HepG2 (cell line): Measurements from ENCODE around the gene N4BP2L1. TPM values are rescaled to one million over a fixed set of nuclear protein-coding genes. Genes with fewer than 3 reads are reported as not detected.
A peak's percentile ranks its signal among the peaks of the same experiment; 100 is the strongest.

Experiments used
- ATAC-seq: fragments of 200-7000 bp; cut with Tn5 transposase; 3 replicates; pipeline ENCODE4 v1.9.1; 2020; ENCODE audit warnings: mild to moderate bottlenecking, moderate library complexity
- BruUV-seq: library from RNA; stranded (reverse); fragments of 400-500 nt; replicated peaks from 2 replicates; lab custom pipeline; 2021; lab: Mats Ljungman, UMichigan
- CTCF ChIA-PET: fragments of 300-600 bp; formaldehyde crosslinking; extraction: SDS; loops from one replicate; lab custom pipeline; 2021; ENCODE audit warnings: low total read pairs, inconsistent platforms, low intra/inter-chr PET ratio; lab: Yijun Ruan, JAX
- POLR2A ChIA-PET: fragments of 350-600 bp; sonication (Branson Sonifier 250); formaldehyde crosslinking; loops from one replicate; lab custom pipeline; 2020; ENCODE audit warnings: antibody characterized with exemption, inconsistent platforms; lab: Yijun Ruan, JAX
- DNase-seq: peaks from one replicate; pipeline ENCODE4 v3.0.0-alpha.2; 2015; ENCODE audit warnings: low spot score
- FAIRE-seq: peaks from 3 replicates; lab custom pipeline; 2011; peaks lifted over from hg19 to GRCh38; lab: Jason Lieb, UNC
- H2AFZ ChIP-seq: one replicate; pipeline ENCODE4 v1.6.1; 2011; ENCODE audit warnings: low read length, inconsistent platforms
- H3K27ac ChIP-seq: fragments of 300-600 bp; 3 replicates; pipeline ENCODE4 v1.8.0; 2011; ENCODE audit warnings: mixed run types, mild to moderate bottlenecking, mixed read lengths, low read length, inconsistent platforms; ENCODE audit not compliant: insufficient read depth; ENCODE audit errors: extremely low read length
- H3K27me3 ChIP-seq, 2 experiments: fragments of 200-600 bp in 1 of 2; 2 replicates in 1 of 2; 3 replicates in 1 of 2; pipeline versions ENCODE4 v1.6.0 to v1.8.0; 2011; ENCODE audit warnings: low read length in 2 of 2, mild to moderate bottlenecking in 2 of 2, moderate library complexity in 2 of 2, inconsistent platforms in 1 of 2; ENCODE audit not compliant: insufficient read depth in 2 of 2, control insufficient read depth in 1 of 2
- H3K36me3 ChIP-seq, 2 experiments: fragments of 200-600 bp in 1 of 2; replicated peaks in 1 of 2; 2 replicates in 1 of 2; 3 replicates in 1 of 2; pipeline versions ENCODE4 v1.5.1 to v1.8.0; 2011; ENCODE audit warnings: low read length in 2 of 2, inconsistent platforms in 1 of 2; ENCODE audit not compliant: insufficient read depth in 2 of 2, control insufficient read depth in 1 of 2
- H3K4me1 ChIP-seq: 2 replicates; pipeline ENCODE4 v1.5.1; 2012; ENCODE audit warnings: low read length, inconsistent platforms; ENCODE audit not compliant: insufficient read depth
- H3K4me2 ChIP-seq: 2 replicates; pipeline ENCODE4 v1.6.0; 2011; ENCODE audit warnings: low read depth, low read length, inconsistent platforms
- H3K4me3 ChIP-seq, 3 experiments: fragments of 200-600 bp in 1 of 3; sonication (generic), shearing (Covaris generic) in 1 of 3; replicated peaks in 1 of 3; 2 replicates each; pipeline ENCODE4 v1.5.1; 2011 to 2016; ENCODE audit warnings: low read length in 3 of 3, inconsistent platforms in 2 of 3, low read depth in 2 of 3, mild to moderate bottlenecking in 2 of 3, control low read depth in 1 of 3, mixed read lengths in 1 of 3; ENCODE audit not compliant: insufficient read depth in 1 of 3
- H3K79me2 ChIP-seq: one replicate; pipeline ENCODE4 v1.6.1; 2011; ENCODE audit warnings: low read length, inconsistent platforms; ENCODE audit not compliant: insufficient read depth
- H3K9ac ChIP-seq: 2 replicates; pipeline ENCODE4 v1.6.0; 2011; ENCODE audit warnings: mild to moderate bottlenecking, low read depth, low read length, inconsistent platforms; ENCODE audit not compliant: insufficient read depth
- H3K9me3 ChIP-seq: 2 replicates; pipeline ENCODE4 v1.5.1; 2012; ENCODE audit warnings: mild to moderate bottlenecking, low read length
- H4K20me1 ChIP-seq: 2 replicates; pipeline ENCODE4 v1.6.0; 2011; ENCODE audit warnings: inconsistent platforms, mild to moderate bottlenecking, low read length, moderate library complexity; ENCODE audit not compliant: insufficient read depth
- ARID4A ChIP-seq: sonication (generic); formaldehyde crosslinking; IDR thresholded peaks from 2 replicates; pipeline ENCODE4 v1.5.0; 2020; ENCODE audit warnings: mild to moderate bottlenecking, missing genetic modification reagents, borderline replicate concordance
- DR1 ChIP-seq: sonication (generic); formaldehyde crosslinking; IDR thresholded peaks from 2 replicates; pipeline ENCODE4 v1.8.0; 2021; ENCODE audit warnings: mild to moderate bottlenecking, missing genetic modification reagents, inconsistent platforms
- KLF13 ChIP-seq: sonication (generic); formaldehyde crosslinking; IDR thresholded peaks from 2 replicates; pipeline ENCODE4 v1.4.0; 2020; ENCODE audit warnings: mild to moderate bottlenecking, missing genetic modification reagents
- MXI1 ChIP-seq: IDR thresholded peaks from 3 replicates; pipeline ENCODE4 v1.6.1; 2012; ENCODE audit warnings: low read depth, low read length, inconsistent platforms, borderline replicate concordance
- NFE2 ChIP-seq: sonication (generic); formaldehyde crosslinking; IDR thresholded peaks from 2 replicates; pipeline ENCODE4 v1.4.0; 2020; ENCODE audit warnings: missing genetic modification reagents
- TRIM24 ChIP-seq: sonication (generic); formaldehyde crosslinking; IDR thresholded peaks from 2 replicates; pipeline ENCODE4 v1.8.0; 2022; ENCODE audit warnings: mild to moderate bottlenecking, missing genetic modification reagents
- ZBTB21 ChIP-seq: sonication (generic); formaldehyde crosslinking; IDR thresholded peaks from 2 replicates; pipeline ENCODE4 v1.4.0; 2020; ENCODE audit warnings: missing genetic modification reagents
- ZIK1 ChIP-seq: sonication (generic); formaldehyde crosslinking; IDR thresholded peaks from 2 replicates; pipeline ENCODE4 v1.5.0; 2020; ENCODE audit warnings: mild to moderate bottlenecking, low read depth, missing genetic modification reagents, borderline replicate concordance
- ZNF776 ChIP-seq: sonication (generic); formaldehyde crosslinking; IDR thresholded peaks from 2 replicates; pipeline ENCODE4 v1.4.0; 2020; ENCODE audit warnings: mild to moderate bottlenecking, missing genetic modification reagents
- ZNF788 ChIP-seq: sonication (generic); formaldehyde crosslinking; IDR thresholded peaks from 2 replicates; pipeline ENCODE4 v1.5.0; 2020; ENCODE audit warnings: mild to moderate bottlenecking, missing genetic modification reagents, borderline replicate concordance
- WGBS: methylation state at CpG from one replicate; pipeline ENCODE4 v1.1.6; 2017; ENCODE audit warnings: low lambda C conversion rate; 5-methylcytosine and 5-hydroxymethylcytosine counted together
- in situ Hi-C: cut with HindIII; loops from 2 replicates; pipeline ENCODE4 v1.10.0; 2017; ENCODE audit warnings: low pct_unique_long_range_greater_than_20kb; ENCODE audit not compliant: extremely low pct_ligation_motif_present
- intact Hi-C: fragments of 100-400 bp; cut with micrococcal nuclease; formaldehyde crosslinking; loops from one replicate; pipeline ENCODE4 v1.10.0; 2022; ENCODE audit not compliant: unreplicated experiment
- polyA plus RNA-seq, 8 experiments: library from polyadenylated mRNA; depleted of rRNA in 3 of 8; stranded (reverse) in 7 of 8; unstranded in 1 of 8; fragments of >200 nt; fragmentation: Illumina TruSeq in 4 of 8; extraction: Trizol in 4 of 8; gene quantifications; 2 replicates each; pipeline versions ENCODE4 v1.2.1 to v1.2.3, GENCODE V29; 2011 to 2016; ENCODE audit warnings: low read depth in 4 of 8, missing spikeins in 1 of 8, mixed read lengths in 1 of 8; ENCODE audit not compliant: insufficient read depth in 1 of 8
- total RNA-seq, 5 experiments: library from RNA; depleted of rRNA; stranded (reverse); fragments of >200 nt; fragmentation: Illumina TruSeq; extraction: Trizol; gene quantifications; 2 replicates each; pipeline ENCODE4 v1.2.3, GENCODE V29; 2016; ENCODE audit warnings: low read depth in 1 of 5
- TF ChIP-seq, protein P1 (sequence below): sonication (generic); formaldehyde crosslinking; IDR thresholded peaks from 2 replicates; pipeline ENCODE4 v1.4.0; 2020; ENCODE audit warnings: mild to moderate bottlenecking, missing genetic modification reagents
- TF ChIP-seq, protein P2 (sequence below): fragments of 450-650 bp; IDR thresholded peaks from 2 replicates; pipeline ENCODE4 v1.6.1; 2017
- TF ChIP-seq, protein P3 (sequence below): sonication (generic); formaldehyde crosslinking; IDR thresholded peaks from 2 replicates; pipeline ENCODE4 v1.8.1; 2022; ENCODE audit warnings: mild to moderate bottlenecking, missing genetic modification reagents

The N4BP2L1 gene
- total and polyA plus RNA-seq, 2 of the 13 experiments (the other 11 are each of a cell fraction or from before 2014, with no cell fraction given) = 13.2 to 34.5 TPM

DNA sequence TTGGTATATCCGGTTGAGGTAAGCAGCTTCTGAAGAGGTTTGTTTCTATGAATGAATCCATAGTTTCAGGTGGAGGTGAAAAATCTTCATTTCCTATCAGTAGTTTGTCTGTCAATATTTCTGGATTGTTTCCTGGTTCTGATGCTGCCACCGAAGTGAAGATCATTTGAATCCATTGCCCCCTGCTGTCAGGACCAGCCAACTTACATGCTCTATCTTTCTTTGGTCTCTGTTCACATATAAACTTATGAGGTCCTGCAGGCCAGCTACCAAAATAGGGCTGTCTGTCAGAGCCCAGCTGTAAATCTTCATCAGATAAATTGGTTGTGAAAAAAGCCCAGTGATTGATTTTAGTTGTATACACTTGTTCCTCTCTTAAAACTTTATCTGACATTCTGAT lies 15.2 kb upstream of the N4BP2L1 start:
- no peaks in the 10 kb centered on the region for H3K27me3 ChIP-seq
- no peak overlapping the region for H3K9ac ChIP-seq
- in situ Hi-C loops = loop anchor here (25.0 kb wide), 1 partner anchor 406 kb away; the partner anchor contains the start of gene FRY
- H3K27ac ChIP-seq = no peak overlapping the region
- no peak overlapping the region for H3K4me3 ChIP-seq
- H3K36me3 ChIP-seq = no peaks in the 10 kb centered on the region
- ChIA-PET POLR2A (no interaction called here), CTCF (interaction anchor here (1.3 kb wide), 1 partner anchor 62 kb away, joined by 7 read pairs; no protein-coding TSS in a partner anchor)
- ATAC-seq (peak; percentile 71), FAIRE-seq (peak; percentile 64), DNase-seq (peak; percentile 69)
- intact Hi-C loops = loop anchor here (1.0 to 10.0 kb wide), 3 partner anchors 14 to 528 kb away; partner anchors contain the start of gene N4BP2L1
- no peaks in the 10 kb centered on the region for H4K20me1 ChIP-seq
- H2AFZ ChIP-seq = no peak overlapping the region
- H3K79me2 ChIP-seq = no peaks in the 10 kb centered on the region
- H3K4me1 ChIP-seq = peaks cover 56% of the 10 kb centered on the region
- 9% methylated on average over 2 of the region's 2 CpGs for WGBS
- no peak overlapping the region for H3K4me2 ChIP-seq
- H3K9me3 ChIP-seq = no peaks in the 10 kb centered on the region
- BruUV-seq = no TSS peak
- TF ChIP-seq MXI1 (no peak), ZBTB21 (CRISPR knock-in tag) (no peak), ZNF776 (CRISPR knock-in tag) (no peak), KLF13 (CRISPR knock-in tag) (no peak), DR1 (no peak), ARID4A (CRISPR knock-in tag) (no peak), NFE2 (no peak), ZNF788 (CRISPR knock-in tag) (no peak), TRIM24 (CRISPR knock-in tag) (no peak), ZIK1 (CRISPR knock-in tag) (no peak)
- TF ChIP-seq, protein P1, sequence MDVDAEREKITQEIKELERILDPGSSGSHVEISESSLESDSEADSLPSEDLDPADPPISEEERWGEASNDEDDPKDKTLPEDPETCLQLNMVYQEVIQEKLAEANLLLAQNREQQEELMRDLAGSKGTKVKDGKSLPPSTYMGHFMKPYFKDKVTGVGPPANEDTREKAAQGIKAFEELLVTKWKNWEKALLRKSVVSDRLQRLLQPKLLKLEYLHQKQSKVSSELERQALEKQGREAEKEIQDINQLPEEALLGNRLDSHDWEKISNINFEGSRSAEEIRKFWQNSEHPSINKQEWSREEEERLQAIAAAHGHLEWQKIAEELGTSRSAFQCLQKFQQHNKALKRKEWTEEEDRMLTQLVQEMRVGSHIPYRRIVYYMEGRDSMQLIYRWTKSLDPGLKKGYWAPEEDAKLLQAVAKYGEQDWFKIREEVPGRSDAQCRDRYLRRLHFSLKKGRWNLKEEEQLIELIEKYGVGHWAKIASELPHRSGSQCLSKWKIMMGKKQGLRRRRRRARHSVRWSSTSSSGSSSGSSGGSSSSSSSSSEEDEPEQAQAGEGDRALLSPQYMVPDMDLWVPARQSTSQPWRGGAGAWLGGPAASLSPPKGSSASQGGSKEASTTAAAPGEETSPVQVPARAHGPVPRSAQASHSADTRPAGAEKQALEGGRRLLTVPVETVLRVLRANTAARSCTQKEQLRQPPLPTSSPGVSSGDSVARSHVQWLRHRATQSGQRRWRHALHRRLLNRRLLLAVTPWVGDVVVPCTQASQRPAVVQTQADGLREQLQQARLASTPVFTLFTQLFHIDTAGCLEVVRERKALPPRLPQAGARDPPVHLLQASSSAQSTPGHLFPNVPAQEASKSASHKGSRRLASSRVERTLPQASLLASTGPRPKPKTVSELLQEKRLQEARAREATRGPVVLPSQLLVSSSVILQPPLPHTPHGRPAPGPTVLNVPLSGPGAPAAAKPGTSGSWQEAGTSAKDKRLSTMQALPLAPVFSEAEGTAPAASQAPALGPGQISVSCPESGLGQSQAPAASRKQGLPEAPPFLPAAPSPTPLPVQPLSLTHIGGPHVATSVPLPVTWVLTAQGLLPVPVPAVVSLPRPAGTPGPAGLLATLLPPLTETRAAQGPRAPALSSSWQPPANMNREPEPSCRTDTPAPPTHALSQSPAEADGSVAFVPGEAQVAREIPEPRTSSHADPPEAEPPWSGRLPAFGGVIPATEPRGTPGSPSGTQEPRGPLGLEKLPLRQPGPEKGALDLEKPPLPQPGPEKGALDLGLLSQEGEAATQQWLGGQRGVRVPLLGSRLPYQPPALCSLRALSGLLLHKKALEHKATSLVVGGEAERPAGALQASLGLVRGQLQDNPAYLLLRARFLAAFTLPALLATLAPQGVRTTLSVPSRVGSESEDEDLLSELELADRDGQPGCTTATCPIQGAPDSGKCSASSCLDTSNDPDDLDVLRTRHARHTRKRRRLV (CRISPR knock-in tag) = no peak
- TF ChIP-seq, protein P2, sequence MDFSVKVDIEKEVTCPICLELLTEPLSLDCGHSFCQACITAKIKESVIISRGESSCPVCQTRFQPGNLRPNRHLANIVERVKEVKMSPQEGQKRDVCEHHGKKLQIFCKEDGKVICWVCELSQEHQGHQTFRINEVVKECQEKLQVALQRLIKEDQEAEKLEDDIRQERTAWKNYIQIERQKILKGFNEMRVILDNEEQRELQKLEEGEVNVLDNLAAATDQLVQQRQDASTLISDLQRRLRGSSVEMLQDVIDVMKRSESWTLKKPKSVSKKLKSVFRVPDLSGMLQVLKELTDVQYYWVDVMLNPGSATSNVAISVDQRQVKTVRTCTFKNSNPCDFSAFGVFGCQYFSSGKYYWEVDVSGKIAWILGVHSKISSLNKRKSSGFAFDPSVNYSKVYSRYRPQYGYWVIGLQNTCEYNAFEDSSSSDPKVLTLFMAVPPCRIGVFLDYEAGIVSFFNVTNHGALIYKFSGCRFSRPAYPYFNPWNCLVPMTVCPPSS = no peak
- TF ChIP-seq, protein P3, sequence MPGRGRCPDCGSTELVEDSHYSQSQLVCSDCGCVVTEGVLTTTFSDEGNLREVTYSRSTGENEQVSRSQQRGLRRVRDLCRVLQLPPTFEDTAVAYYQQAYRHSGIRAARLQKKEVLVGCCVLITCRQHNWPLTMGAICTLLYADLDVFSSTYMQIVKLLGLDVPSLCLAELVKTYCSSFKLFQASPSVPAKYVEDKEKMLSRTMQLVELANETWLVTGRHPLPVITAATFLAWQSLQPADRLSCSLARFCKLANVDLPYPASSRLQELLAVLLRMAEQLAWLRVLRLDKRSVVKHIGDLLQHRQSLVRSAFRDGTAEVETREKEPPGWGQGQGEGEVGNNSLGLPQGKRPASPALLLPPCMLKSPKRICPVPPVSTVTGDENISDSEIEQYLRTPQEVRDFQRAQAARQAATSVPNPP (CRISPR knock-in tag) = no peak
